GM18507 (cell line): Measurements from ENCODE around the gene CSTB.

Experiments used
- DNase-seq: peaks from one replicate; pipeline ENCODE4 v3.0.0; 2011; ENCODE audit warnings: low read depth; ENCODE audit not compliant: insufficient read length; ENCODE audit errors: extremely low spot score
- FAIRE-seq: peaks from 2 replicates; lab custom pipeline; 2011; peaks lifted over from hg19 to GRCh38; lab: Jason Lieb, UNC

CSTB gene

DNA sequence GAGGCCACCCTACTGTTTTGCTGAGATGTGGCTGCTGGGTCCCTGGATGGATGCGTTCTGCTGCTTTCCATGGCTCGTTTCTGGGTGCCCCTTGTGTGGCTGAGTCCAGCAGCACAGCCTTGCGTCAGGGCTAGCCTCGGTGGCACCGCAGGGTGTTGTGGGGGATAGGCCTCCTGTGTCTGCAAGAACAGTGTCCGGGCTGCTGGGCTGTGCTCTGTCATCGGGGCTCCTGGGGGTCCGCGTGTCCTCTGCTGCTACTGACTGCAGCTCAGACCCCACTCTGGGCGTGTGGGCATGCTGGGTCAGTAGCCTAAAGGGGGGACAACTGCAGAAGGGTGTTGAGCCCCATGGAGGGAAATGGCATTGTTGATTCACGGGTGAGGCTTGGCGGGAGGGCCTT is 18.2 kb upstream of the CSTB start:
- no peak for DNase-seq
- FAIRE-seq: no peak

DNA sequence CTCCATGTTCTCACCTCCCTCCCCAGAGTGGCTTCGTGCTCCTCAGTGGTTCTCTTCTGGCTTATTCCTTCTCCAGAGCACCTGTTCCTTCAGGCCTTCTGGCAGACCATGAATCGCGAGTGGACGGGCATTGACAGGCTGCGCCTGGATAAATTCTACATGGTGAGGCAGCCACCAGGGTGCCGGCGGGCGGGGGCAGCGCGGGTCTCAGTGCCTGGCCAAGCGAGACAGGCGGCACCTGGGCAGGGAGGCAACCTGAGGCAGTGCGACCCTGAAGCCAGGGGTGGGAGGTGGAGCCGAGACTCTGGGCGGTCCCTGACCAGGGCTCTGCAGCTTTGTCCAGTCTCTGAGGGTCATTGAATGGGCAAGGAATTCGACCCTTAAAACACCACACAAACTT is 17.1 kb upstream of the CSTB start:
- DNase-seq (no peak), FAIRE-seq (no peak)

DNA sequence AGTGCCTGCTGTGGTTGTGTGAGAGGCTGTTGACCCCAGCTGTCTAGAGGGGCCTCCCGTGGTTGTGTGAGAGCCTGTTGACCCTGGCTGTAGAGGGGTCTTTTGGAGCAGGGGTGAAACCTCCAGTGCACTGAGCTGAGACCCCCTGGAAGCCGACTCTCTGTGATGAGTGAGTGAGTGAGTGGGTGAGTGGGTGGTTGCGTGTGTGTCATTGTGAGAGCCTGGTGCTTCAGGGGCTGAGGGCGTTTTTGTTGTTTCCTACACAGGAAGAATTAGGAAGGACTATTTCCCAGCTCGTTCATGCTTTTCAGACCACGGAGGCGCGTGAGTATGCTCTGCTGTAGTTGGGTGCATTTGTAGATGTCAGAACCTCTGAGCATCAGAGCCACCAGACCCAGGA is 16.3 kb upstream of the CSTB start:
- FAIRE-seq: no peak
- no peak for DNase-seq

DNA sequence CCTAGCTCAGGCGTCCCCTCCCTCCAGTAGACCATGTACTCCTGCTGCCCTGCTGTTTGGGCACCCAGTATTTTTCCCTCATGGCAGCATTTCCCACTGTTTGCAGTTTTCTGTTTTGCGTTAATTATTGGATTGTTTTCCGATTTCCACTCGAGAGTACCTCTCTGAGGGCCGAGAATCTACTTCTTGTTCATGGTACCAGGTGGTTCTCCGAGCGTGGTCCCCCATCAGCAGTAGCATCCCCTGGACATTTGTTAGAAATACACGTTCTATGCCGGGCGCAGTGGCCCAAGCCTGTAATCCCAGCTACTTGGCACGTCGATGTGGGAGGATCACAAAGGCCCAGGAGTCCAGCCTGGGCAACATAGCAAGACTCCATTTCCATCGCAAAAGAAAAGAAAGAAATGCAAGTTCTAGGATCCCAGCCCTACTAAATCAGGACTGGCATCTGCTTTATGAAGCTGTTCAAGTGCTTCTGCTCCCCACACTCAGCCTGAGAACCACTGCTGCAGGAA is 14.0 kb upstream of the CSTB start:
- no peak for FAIRE-seq
- no peak for DNase-seq

DNA sequence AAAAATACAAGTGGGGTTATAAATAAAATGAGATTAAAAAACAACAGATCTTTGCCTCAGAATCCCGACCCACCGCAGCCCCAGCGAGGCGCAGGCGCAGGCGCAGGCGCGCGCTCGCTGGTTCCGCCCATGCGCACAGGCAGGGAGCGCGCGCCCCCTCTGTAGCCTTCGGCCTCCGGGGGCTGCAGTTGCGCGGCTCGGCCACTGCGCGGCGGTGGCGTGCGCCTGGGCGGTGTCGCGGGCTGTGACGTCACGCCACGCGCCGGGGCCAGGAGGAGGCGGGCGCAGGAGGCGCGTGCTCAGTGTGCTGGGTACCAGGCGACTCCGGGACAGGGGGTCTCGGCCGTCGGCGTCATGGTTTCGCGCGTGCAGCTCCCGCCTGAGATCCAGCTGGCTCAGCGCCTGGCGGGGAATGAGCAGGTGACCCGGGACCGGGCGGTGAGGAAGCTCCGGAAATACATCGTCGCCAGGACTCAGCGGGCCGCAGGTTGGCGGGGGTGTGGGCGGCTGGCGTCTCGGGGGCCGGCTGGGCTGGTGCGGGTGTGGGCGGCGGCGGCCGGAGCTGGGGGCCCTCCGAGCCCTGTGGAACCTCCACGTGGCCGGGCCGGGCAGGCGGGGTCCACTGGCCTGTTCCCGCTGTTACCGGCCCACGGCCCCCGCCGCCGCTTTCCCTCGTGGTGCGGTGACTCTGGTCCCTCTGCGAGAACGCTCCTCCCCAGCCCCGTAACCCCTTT is 13.3 kb upstream of the CSTB start, which contains the start of gene RRP1:
RRP1 (plus strand) TSS at position 302 of the 734 bp plus-strand sequence; CDS start at position 355, 53 bp downstream.
- DNase-seq: peak; percentile 98
- peak; percentile 85 for FAIRE-seq

DNA sequence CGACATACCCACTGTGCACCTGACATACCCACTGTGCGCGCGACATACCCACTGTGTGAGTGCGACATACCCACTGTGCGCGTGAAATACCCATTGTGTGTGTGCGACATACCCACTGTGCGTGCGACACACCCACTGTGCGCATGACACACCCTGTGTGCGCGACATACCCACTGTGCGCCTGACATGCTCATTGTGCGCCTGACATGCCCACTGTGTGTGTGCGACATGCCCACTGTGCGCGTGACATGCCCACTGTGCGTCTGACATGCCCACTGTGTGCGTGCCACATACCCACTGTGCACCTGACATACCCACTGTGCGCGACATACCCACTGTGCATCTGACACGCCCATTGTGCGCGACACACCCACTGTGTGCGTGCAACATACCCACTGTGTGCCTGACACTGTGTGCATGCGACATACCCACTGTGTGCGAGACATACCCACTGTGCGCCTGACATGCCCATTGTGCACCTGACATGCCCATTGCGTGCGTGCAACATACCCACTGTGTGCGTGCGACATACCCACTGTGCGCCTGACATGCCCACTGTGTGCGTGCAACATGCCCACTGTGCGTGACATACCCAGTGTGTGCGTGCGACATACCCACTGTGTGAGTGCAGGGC is 10.8 kb upstream of the CSTB start:
- FAIRE-seq: no peak
- DNase-seq: no peak

DNA sequence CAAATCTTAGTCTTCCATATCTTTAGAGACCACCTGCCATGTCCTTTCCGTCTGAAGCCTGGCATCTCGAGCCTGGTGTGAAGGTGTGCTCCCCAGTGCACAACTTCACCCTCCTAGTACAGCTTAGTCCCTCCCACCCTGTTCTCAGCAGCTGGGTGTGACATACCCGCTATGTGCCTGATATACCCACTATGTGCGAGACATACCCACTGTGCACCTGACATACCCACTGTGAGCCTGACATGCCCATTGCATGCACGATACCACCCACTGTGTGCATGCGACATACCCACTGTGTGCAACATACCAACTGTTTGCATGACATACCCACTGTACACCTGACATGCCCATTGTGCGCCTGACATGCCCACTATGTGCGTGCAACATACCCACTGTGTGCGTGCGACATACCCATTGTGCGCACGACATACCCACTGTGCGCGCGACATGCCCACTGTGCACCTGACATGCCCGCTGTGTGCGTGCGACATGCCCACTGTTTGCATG is 10.2 kb upstream of the CSTB start:
- DNase-seq: no peak
- no peak for FAIRE-seq

DNA sequence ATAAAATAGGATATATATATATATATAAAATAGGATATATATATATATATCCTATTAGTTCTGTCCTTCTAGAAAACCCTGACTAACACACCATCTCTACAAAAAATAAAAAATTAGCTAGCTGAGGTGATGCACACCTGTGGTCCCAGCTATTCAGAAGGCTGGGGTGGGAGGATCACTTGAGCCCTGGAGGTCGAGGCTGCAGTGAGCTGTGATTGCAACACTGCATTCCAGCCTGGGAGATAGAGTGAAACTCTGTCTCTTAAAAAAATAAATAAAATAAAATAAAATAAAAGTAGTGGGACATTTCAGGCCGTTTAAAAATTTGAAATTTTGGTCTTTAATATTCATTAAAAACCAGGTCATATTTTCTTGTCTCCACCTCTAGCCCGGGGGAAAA is 9.0 kb upstream of the CSTB start:
- FAIRE-seq (no peak), DNase-seq (no peak)

DNA sequence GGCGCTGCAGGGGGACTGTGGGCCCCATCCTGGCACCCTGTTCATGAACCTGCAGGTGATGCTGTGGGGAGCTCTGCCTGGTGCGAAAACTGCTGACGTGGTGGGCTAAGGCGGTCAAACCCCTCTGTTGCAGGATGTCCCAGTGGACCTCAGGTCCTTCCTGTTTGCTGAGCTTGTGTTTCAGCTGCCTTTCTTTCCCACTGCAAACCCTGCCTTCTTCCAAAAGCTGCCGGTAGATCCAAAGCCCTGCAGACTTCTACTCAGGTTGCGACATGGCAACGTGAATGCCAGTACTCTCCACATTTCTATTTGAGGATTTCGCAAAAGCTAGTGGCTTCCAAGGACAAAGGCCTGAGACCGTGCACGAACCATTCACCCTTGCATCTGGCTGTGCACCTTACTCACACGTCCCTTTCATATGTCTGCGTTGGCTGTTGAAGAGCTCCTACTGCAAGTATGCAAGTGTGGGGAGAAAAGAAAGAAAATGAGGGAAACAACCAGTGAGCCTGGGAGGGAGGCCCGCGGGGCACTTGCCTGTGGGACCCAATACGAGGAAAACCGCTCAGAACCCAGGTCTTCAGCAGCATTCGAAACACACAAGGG is 7.1 kb upstream of the CSTB start:
- DNase-seq (no peak), FAIRE-seq (no peak)

DNA sequence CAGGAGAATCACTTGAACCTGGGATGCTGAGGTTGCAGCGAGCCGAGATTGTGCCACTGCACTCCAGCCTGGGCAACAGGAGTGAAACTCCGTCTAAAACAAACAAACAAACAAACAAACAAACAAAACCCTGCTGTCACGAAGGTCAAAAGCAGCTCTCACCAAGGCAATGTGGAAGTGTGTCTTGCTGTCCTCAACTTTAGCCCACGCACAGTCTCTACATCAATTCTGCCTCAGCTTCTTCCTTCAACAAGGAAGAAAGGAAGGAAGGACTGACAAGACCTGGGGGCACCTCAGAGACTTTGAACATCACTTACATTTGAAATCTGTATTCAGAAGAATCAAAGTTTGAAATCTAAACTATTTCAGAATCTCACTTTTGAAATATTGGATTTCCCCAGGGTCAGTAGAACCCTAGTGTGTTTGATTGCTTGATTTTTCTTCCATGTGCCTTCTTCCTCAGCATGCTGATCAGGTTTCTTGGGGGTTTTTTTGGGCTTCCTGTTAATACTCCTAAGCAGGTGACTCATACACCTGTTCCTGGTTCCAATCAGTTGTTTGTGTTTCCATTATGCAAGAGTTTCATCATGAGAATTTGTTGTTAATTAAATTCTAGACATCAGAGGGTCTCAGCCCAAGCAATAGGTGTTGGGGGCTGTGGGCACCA is 6.5 kb upstream of the CSTB start:
- no peak for FAIRE-seq

DNA sequence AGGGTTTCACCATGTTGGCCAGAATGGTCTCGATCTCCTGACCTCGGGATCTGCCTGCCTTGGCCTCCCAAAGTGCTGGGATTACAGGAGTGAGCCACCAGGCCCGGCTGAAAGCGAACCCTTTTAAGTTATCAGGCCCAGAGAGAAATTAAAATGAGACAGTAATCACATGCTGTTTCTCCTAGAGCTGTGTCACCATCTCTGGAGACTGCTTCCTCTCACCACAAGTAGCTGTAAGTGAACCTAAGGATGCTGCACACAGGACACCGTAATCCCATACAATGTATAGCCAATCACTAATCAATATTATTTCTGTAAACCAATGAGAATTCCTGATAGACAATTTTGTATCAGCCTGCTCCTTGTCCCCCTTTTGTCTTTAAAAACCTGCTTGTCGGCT is 5.7 kb upstream of the CSTB start:
- no peak for FAIRE-seq
- DNase-seq: no peak

More for the DNA sequence above, 6.5 kb upstream of the CSTB start:
- DNase-seq: no peak

DNA sequence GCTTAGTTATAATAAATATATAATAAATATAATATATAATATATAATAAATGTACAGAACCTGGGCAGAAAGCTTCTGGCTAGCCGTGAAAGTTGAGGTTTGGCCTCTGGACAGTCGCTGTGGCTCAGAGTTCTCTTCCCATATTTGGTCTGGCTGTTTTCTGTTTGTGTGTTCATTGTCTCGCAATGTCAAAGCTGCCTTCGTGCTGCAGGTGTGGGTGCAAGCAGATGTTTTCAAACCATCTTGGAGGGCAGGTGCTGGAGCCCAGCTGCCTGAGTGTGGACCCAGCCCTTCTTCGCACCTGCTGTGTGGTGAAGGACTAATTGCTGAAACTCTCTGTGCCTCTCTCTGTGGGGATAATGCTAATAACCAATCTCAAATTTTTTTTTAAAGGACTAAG is 3.6 kb upstream of the CSTB start:
- DNase-seq: no peak
- no peak for FAIRE-seq

DNA sequence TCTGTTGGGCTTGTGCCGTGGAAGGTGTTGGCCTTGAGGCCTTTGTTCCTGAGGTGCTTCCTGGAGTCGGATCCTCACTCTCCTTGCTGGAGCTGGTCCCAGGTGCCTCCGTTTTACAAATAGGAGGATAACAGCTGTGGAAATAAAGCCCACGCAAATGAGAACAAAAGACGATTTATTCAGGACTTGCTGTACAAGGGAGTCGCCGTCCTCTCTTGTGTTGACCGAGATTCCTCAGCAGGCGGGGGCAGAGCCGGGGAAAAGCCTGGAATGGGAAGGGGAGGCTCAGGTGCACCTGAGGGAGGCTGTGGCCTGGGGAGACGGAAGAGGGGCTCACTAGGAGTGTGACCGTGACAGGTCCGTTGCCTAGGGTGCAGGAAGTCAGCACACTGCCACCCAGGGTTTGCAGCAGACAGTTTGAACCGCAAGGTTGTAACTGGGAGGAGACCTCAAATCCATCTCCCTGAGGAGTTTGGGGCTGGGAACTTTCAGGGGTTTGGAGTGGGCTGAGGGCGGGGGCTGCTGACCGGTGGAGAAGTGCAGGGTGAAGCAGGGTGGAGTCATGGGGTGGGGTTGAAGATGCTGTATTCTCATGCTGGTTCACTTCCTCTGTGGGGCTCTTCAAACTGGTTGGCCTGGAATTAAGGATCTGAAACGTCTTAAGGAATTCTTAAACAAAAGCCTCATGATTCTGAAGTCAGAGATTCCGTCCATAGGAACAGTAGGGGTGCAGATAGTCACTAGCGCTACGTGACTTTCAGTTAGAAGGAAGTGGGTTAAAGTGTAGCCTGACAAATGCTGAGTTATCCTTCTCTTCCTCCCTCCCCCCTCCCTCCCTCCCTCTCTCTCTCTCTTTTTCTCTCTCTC is 2.6 kb upstream of the CSTB start:
- DNase-seq: no peak

DNA sequence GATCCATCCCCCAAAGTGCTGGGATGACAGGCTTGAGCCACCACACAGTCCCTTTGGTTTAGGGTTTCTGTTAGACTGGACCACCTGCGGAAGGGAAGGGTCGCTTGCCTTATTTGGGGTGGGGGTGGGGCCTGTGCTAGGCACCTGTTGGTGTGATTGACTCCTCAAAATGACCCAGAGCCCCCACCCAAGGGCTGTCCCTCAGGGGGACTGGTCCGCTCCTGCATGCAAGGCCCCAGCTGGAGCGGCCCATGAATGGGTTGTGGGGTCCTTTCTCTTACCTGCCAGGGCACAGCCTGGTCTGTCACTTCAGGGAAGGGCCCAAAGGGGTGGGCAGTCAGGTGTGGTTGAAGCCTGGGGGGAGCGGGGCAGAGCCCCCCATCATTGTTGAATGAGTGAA is 1.8 kb upstream of the CSTB start:
- no peak for FAIRE-seq

More for the DNA sequence above, 2.6 kb upstream of the CSTB start:
- FAIRE-seq: peak; percentile 38

DNA sequence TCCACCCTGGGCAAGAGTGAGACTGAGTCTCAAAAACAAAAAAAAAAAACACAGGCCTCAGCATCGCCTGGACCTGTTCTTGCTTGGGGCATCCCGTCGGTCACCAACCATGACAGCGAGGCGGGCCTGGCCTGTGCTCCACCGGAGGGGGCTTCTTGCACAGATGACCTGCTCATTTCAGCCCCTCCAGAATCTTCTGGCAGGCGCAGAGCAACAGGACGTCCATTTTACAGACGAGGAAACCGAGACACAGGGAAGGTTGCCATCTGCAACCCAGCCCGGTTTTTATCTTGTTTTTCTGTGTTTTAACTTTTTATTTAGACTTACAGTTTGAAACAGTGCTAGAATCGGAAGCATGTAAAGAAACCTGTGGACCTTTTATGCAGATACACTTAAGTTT is 918 bp downstream of the CSTB start:
- no peak for FAIRE-seq
- no peak for DNase-seq

More for the DNA sequence above, 1.8 kb upstream of the CSTB start:
- no peak for DNase-seq

DNA sequence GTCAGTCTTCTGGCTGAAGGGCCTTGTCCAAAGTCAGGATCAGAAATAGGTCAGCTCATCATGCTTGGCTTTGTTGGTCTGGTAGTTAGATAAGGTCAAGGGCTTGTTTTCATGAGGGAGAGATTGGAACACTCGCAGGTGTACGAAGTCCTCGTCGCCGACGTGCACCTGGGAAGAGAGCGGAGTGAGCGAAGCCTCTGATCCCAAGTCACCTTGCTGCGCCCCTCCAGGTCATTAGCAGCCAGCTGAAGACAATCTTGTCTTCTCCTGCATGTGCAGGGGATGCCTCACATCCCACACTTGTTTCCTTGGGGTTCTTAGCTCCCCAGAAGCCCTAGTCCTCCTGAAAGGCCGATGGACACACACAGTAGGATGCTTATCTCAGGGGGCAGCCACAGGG is 1.9 kb downstream of the CSTB start:
- DNase-seq (no peak), FAIRE-seq (no peak)

DNA sequence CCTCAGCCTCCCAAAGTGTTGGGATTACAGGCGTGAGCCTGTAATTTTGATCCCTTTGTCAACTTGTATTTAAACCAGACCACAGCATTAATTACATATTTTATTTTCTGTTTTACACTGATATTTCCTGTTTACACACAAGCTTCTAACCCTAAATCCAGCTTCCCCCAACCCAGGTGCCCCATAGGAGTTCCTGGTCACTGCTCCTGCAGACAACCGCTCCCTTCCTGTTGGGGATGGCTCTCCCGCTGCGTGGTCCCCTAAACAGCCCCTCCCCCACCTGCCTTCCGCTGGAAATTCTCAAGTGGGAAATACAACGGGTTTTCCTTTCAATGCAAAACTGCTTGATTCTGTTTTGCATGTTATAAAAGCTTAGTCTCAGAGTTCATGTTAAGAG is 3.7 kb downstream of the CSTB start:
- FAIRE-seq: no peak
- DNase-seq: no peak

DNA sequence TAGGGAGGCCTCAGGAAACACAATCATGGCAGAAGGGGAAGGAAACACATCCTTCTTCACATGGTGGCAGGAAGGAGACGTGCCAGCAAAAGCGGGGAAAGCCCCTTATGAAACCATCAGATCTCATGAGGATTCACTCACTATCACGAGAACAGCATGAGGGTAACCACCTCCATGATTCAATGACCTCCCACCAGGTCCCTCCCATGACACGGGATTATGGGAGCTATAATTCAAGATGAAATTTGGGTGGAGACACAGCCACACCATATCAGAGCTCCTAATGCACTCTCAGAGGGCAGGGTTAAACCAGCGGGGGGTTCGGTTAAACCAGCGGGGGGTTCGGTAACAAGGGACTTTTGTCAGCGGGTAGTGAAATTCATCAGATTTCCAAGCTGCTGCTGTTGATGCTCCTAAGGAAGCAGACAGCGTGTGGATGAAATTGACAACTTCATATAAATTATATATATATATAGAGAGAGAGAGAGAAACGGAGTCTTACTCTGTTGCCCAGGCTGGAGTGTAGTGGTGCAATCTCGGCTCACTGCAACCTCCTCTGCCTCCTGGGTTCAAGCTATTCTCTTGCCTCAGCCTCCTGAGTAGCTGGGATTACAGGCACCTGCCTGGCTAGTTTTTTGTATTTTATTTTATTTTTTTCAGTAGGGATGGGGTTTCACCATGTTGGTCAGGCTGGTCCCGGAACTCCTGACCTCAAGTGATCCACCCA is 4.2 kb downstream of the CSTB start:
- DNase-seq (no peak), FAIRE-seq (no peak)
